Right ventricle myocardium inferior (tissue), 1 donor: ENCODE data around the gene CAMTA1. TPM values are rescaled to one million over a fixed set of nuclear protein-coding genes. Genes with fewer than 3 reads are reported as not detected.

Experiments used
- ATAC-seq: fragments of 200-7000 bp; cut with Tn5 transposase; one replicate; pipeline ENCODE4 v1.9.1; 2020; ENCODE audit warnings: mild to moderate bottlenecking, moderate library complexity
- DNase-seq: peaks from one replicate; pipeline ENCODE4 v3.0.0; 2021; ENCODE audit errors: missing footprints
- intact Hi-C: fragments of 100-400 bp; cut with DNase I; formaldehyde crosslinking; loops from one replicate; pipeline ENCODE4 v1.11.0; 2022
- total RNA-seq: library from RNA; stranded (reverse); fragmentation: NEBNext Ultra II Directional; extraction: Animal tissue kit (Norgen Biotek cat#: 25700); gene quantifications from one replicate; pipeline ENCODE4 v1.2.1, GENCODE V29; 2021
- donor health status: DM: no; HTN: yes; CAD: no; lungs with severe emphysema.

Gene CAMTA1
- total RNA-seq, 1 donor from 2014 or later, result 159 TPM

GRCh38 chr1:7427605-7428300 lies 642.5 kb downstream of the CAMTA1 start:
- ATAC-seq (no peak), DNase-seq (no peak)
- intact Hi-C loops, result no loop called here

- intact Hi-C loops, result no loop called here
- DNase-seq (no peak), ATAC-seq (no peak)
Measured at GRCh38 chr1:7429290-7429689, 644.0 kb downstream of the CAMTA1 start.

GRCh38 chr1:7430047-7430608 lies 644.9 kb downstream of the CAMTA1 start:
- intact Hi-C loops, result no loop called here
- no peak for ATAC-seq
- no peak for DNase-seq

GRCh38 chr1:7430691-7431090 lies 645.4 kb downstream of the CAMTA1 start:
- intact Hi-C loops, result no loop called here
- DNase-seq (no peak), ATAC-seq (no peak)

GRCh38 chr1:7432102-7432899 lies 647.0 kb downstream of the CAMTA1 start:
- ATAC-seq (no peak), DNase-seq (no peak)
- intact Hi-C loops, result no loop called here

- intact Hi-C loops, result no loop called here
- ATAC-seq (no peak), DNase-seq (no peak)
Measured at GRCh38 chr1:7432900-7433380, 647.7 kb downstream of the CAMTA1 start.

GRCh38 chr1:7434566-7434965 lies 649.3 kb downstream of the CAMTA1 start:
- DNase-seq (no peak), ATAC-seq (no peak)
- intact Hi-C loops, result no loop called here

GRCh38 chr1:7435276-7436055 lies 650.2 kb downstream of the CAMTA1 start:
- DNase-seq (no peak), ATAC-seq (no peak)
- intact Hi-C loops, result no loop called here

- intact Hi-C loops, result no loop called here
- DNase-seq (no peak), ATAC-seq (no peak)
Measured at GRCh38 chr1:7436056-7437005, 651.1 kb downstream of the CAMTA1 start.

GRCh38 chr1:7437036-7437435 lies 651.8 kb downstream of the CAMTA1 start:
- DNase-seq (no peak), ATAC-seq (no peak)
- intact Hi-C loops, result no loop called here

- ATAC-seq (no peak), DNase-seq (no peak)
- intact Hi-C loops, result no loop called here
Measured at GRCh38 chr1:7437608-7438395, 652.5 kb downstream of the CAMTA1 start.

- no peak for ATAC-seq
- intact Hi-C loops, result no loop called here
- DNase-seq, result no peak
Measured at GRCh38 chr1:7438396-7438785, 653.1 kb downstream of the CAMTA1 start.

- DNase-seq, result no peak
- intact Hi-C loops, result no loop called here
- no peak for ATAC-seq
Measured at GRCh38 chr1:7438921-7439655, 653.8 kb downstream of the CAMTA1 start.

- intact Hi-C loops, result no loop called here
- no peak for DNase-seq
- no peak for ATAC-seq
Measured at GRCh38 chr1:7440154-7440553, 654.9 kb downstream of the CAMTA1 start.

GRCh38 chr1:7441143-7441841 lies 656.0 kb downstream of the CAMTA1 start:
- ATAC-seq (no peak), DNase-seq (no peak)
- intact Hi-C loops, result no loop called here

GRCh38 chr1:7442036-7442435 lies 656.8 kb downstream of the CAMTA1 start:
- no peak for ATAC-seq
- DNase-seq, result no peak
- intact Hi-C loops, result no loop called here
